Stimulated activated naive CD8-positive, alpha-beta T cell treated with anti-CD3 and anti-CD28 coated beads, Interleukin-15, amount 100 ng/mL, for 72 hours (primary cell): Measurements from ENCODE around the gene HIP1R.
A peak's percentile ranks its signal among the peaks of the same experiment; 100 is the strongest.

Experiments
- ATAC-seq: fragments of 150-1000 bp; cut with Tn5 transposase; 2 replicates; pipeline ENCODE4 v1.10.0; 2021; ENCODE audit warnings: mild to moderate bottlenecking, moderate library complexity
- DNase-seq, 2 donors: peaks; one replicate each; pipeline ENCODE4 v3.0.0; 2021 to 2022
- H3K27ac Mint-ChIP-seq, 2 donors: one replicate each; pipeline ENCODE4 v1.8.0; 2022; ENCODE audit warnings: mild to moderate bottlenecking in 2 of 2, mixed read lengths in 2 of 2, moderate library complexity in 2 of 2
- H3K27me3 Mint-ChIP-seq: one replicate; pipeline ENCODE4 v1.8.0; 2022; ENCODE audit warnings: mixed read lengths
- H3K4me1 Mint-ChIP-seq: one replicate; pipeline ENCODE4 v1.8.0; 2022; ENCODE audit warnings: mild to moderate bottlenecking, mixed read lengths
- H3K4me3 Mint-ChIP-seq, 2 donors: one replicate each; pipeline ENCODE4 v1.8.0; 2022; ENCODE audit warnings: mild to moderate bottlenecking in 2 of 2, mixed read lengths in 2 of 2, moderate library complexity in 1 of 2
- H3K9me3 Mint-ChIP-seq, 2 donors: one replicate each; pipeline ENCODE4 v1.8.0; 2022; ENCODE audit warnings: mixed read lengths in 2 of 2

HIP1R gene

GRCh38 chr12:122820838-122821271 is 14.4 kb upstream of the HIP1R start:
- Mint-ChIP-seq H3K27ac (peak overlapping the region in 1 of 2 donors; percentile 83), H3K4me3 (no peak overlapping the region), H3K4me1 (no peaks in the 10 kb centered on the region)

GRCh38 chr12:122823429-122823828 is 11.8 kb upstream of the HIP1R start:
- no peak for ATAC-seq
- no peaks in the 10 kb centered on the region for H3K4me1 Mint-ChIP-seq
- DNase-seq = no peak

More at GRCh38 chr12:122820838-122821271, 14.4 kb upstream of the HIP1R start:
- DNase-seq (no peak), ATAC-seq (no peak)
- Mint-ChIP-seq H3K9me3 (no peaks in the 10 kb centered on the region), H3K27me3 (no peaks in the 10 kb centered on the region)

GRCh38 chr12:122825773-122826724 is 9.2 kb upstream of the HIP1R start:
- DNase-seq = no peak
- Mint-ChIP-seq H3K4me3 (peak overlapping the region; percentile 45 to 57), H3K27me3 (no peaks in the 10 kb centered on the region), H3K27ac (no peak overlapping the region), H3K9me3 (no peaks in the 10 kb centered on the region), H3K4me1 (no peaks in the 10 kb centered on the region)
- no peak for ATAC-seq

More at GRCh38 chr12:122823429-122823828, 11.8 kb upstream of the HIP1R start:
- no peaks in the 10 kb centered on the region for H3K9me3 Mint-ChIP-seq
- no peak overlapping the region for H3K27ac Mint-ChIP-seq
- no peak overlapping the region for H3K4me3 Mint-ChIP-seq
- H3K27me3 Mint-ChIP-seq = no peaks in the 10 kb centered on the region

GRCh38 chr12:122827258-122827657 is 8.0 kb upstream of the HIP1R start:
- H3K27me3 Mint-ChIP-seq = no peaks in the 10 kb centered on the region
- H3K9me3 Mint-ChIP-seq = no peaks in the 10 kb centered on the region
- no peak overlapping the region for H3K27ac Mint-ChIP-seq
- no peak overlapping the region for H3K4me3 Mint-ChIP-seq
- ATAC-seq = no peak
- no peak for DNase-seq
- H3K4me1 Mint-ChIP-seq = no peaks in the 10 kb centered on the region

GRCh38 chr12:122830517-122831214 is 4.6 kb upstream of the HIP1R start:
- H3K4me1 Mint-ChIP-seq = peaks cover 13% of the 10 kb centered on the region
- DNase-seq (no peak), ATAC-seq (no peak)
- H3K27ac Mint-ChIP-seq = no peak overlapping the region
- H3K9me3 Mint-ChIP-seq = no peaks in the 10 kb centered on the region
- no peak overlapping the region for H3K4me3 Mint-ChIP-seq
- H3K27me3 Mint-ChIP-seq = peaks cover 10% of the 10 kb centered on the region

- Mint-ChIP-seq H3K4me3 (peak overlapping the region; percentile 86 to 95), H3K9me3 (no peaks in the 10 kb centered on the region), H3K27ac (peak overlapping the region; percentile 94 to 95), H3K4me1 (peaks cover 45% of the 10 kb centered on the region), H3K27me3 (peaks cover 10% of the 10 kb centered on the region)
- peak; percentile 16 for ATAC-seq
- no peak for DNase-seq
Measured at GRCh38 chr12:122834104-122834920, 945 bp upstream of the HIP1R start.

GRCh38 chr12:122835750-122836026 is 431 bp downstream of the HIP1R start:
- DNase-seq (peak in 1 of 2 donors; percentile 36), ATAC-seq (peak; percentile 58)
- Mint-ChIP-seq H3K4me1 (peaks cover 58% of the 10 kb centered on the region), H3K9me3 (no peaks in the 10 kb centered on the region), H3K27ac (no peak overlapping the region), H3K27me3 (peaks cover 10% of the 10 kb centered on the region), H3K4me3 (peak overlapping the region; percentile 92 to 95)

GRCh38 chr12:122836027-122836921 is 1.0 kb downstream of the HIP1R start:
- H3K4me3 Mint-ChIP-seq = peak overlapping the region; percentile 92 to 95
- ATAC-seq (peak; percentile 78), DNase-seq (peak; percentile 49 to 63)
- peak overlapping the region; percentile 90 to 98 for H3K27ac Mint-ChIP-seq
- peaks cover 10% of the 10 kb centered on the region for H3K27me3 Mint-ChIP-seq
- peaks cover 64% of the 10 kb centered on the region for H3K4me1 Mint-ChIP-seq
- no peaks in the 10 kb centered on the region for H3K9me3 Mint-ChIP-seq

- ATAC-seq (no peak), DNase-seq (no peak)
- peaks cover 10% of the 10 kb centered on the region for H3K27me3 Mint-ChIP-seq
- H3K9me3 Mint-ChIP-seq = no peaks in the 10 kb centered on the region
- H3K4me1 Mint-ChIP-seq = peaks cover 75% of the 10 kb centered on the region
- H3K27ac Mint-ChIP-seq = peak overlapping the region in 1 of 2 donors; percentile 98
- H3K4me3 Mint-ChIP-seq = no peak overlapping the region
Measured at GRCh38 chr12:122837306-122838265, 2.3 kb downstream of the HIP1R start.

GRCh38 chr12:122838841-122839240 is 3.6 kb downstream of the HIP1R start:
- Mint-ChIP-seq H3K27ac (peak overlapping the region in 1 of 2 donors; percentile 34), H3K9me3 (no peaks in the 10 kb centered on the region), H3K4me3 (no peak overlapping the region), H3K4me1 (peaks cover 74% of the 10 kb centered on the region), H3K27me3 (peaks cover 8% of the 10 kb centered on the region)
- DNase-seq = no peak
- no peak for ATAC-seq

- Mint-ChIP-seq H3K27ac (no peak overlapping the region), H3K9me3 (no peaks in the 10 kb centered on the region), H3K27me3 (no peaks in the 10 kb centered on the region), H3K4me1 (peaks cover 62% of the 10 kb centered on the region), H3K4me3 (no peak overlapping the region)
- DNase-seq (no peak), ATAC-seq (no peak)
Measured at GRCh38 chr12:122839907-122840554, 4.8 kb downstream of the HIP1R start.

- no peak overlapping the region for H3K4me3 Mint-ChIP-seq
Measured at GRCh38 chr12:122840580-122841513, 5.6 kb downstream of the HIP1R start.

More at GRCh38 chr12:122840580-122841513, 5.6 kb downstream of the HIP1R start:
- peak overlapping the region in 1 of 2 donors; percentile 4 for H3K27ac Mint-ChIP-seq
- ATAC-seq (no peak), DNase-seq (no peak)
- no peaks in the 10 kb centered on the region for H3K9me3 Mint-ChIP-seq
- peaks cover 62% of the 10 kb centered on the region for H3K4me1 Mint-ChIP-seq
- H3K27me3 Mint-ChIP-seq = no peaks in the 10 kb centered on the region
